GM18517 (cell line): ENCODE data around the gene NFIX.

Experiments
- ATAC-seq: cut with Tn5 transposase; IDR thresholded peaks from one replicate; pipeline ENCODE4 v1.9.1; 2021; ENCODE audit warnings: mild to moderate bottlenecking, moderate library complexity; ENCODE audit not compliant: unreplicated experiment

Gene NFIX

GRCh38 chr19:13033819-13034611, 38.7 kb downstream of the NFIX start:
- ATAC-seq: no peak

GRCh38 chr19:13034636-13035035, 39.4 kb downstream of the NFIX start:
- no peak for ATAC-seq

- ATAC-seq: no peak
Observed at GRCh38 chr19:13035820-13036365, 40.6 kb downstream of the NFIX start.

GRCh38 chr19:13036366-13036976, 41.2 kb downstream of the NFIX start:
- ATAC-seq: no peak

GRCh38 chr19:13037161-13037560, 41.9 kb downstream of the NFIX start:
- ATAC-seq: no peak

- ATAC-seq: no peak
Observed at GRCh38 chr19:13037731-13038130, 42.5 kb downstream of the NFIX start.

- no peak for ATAC-seq
Observed at GRCh38 chr19:13038306-13039210, 43.3 kb downstream of the NFIX start.

- no peak for ATAC-seq
Observed at GRCh38 chr19:13039211-13039789, 44.0 kb downstream of the NFIX start.

GRCh38 chr19:13040232-13040947, 45.1 kb downstream of the NFIX start:
- ATAC-seq: no peak

GRCh38 chr19:13040948-13041292, 45.6 kb downstream of the NFIX start:
- no peak for ATAC-seq

- ATAC-seq: no peak
Observed at GRCh38 chr19:13042443-13043130, 47.3 kb downstream of the NFIX start.

- no peak for ATAC-seq
Observed at GRCh38 chr19:13043285-13043684, 48.0 kb downstream of the NFIX start.

GRCh38 chr19:13044231-13044836, 49.1 kb downstream of the NFIX start:
- no peak for ATAC-seq

GRCh38 chr19:13045812-13046211, 50.5 kb downstream of the NFIX start:
- ATAC-seq: no peak

- no peak for ATAC-seq
Observed at GRCh38 chr19:13047374-13047773, 52.1 kb downstream of the NFIX start.

- ATAC-seq: no peak
Observed at GRCh38 chr19:13050274-13050673, 55.0 kb downstream of the NFIX start.

- ATAC-seq: no peak
Observed at GRCh38 chr19:13051557-13052165, 56.4 kb downstream of the NFIX start.

- no peak for ATAC-seq
Observed at GRCh38 chr19:13052447-13053175, 57.3 kb downstream of the NFIX start.
